SU-DHL-6 (cell line): Measurements from ENCODE around the gene CD6.

ENCODE experiments used
- H2AFZ ChIP-seq: fragments of 200-600 bp; sonication (generic); 2 replicates; pipeline ENCODE4 v1.6.1; 2014; ENCODE audit warnings: low read depth, mild to moderate bottlenecking, moderate library complexity, mixed read lengths, antibody characterized with exemption, low read length; ENCODE audit not compliant: severe bottlenecking
- H3F3A ChIP-seq: fragments of 200-600 bp; shearing (Covaris generic); 2 replicates; pipeline ENCODE4 v1.6.0; 2016; ENCODE audit warnings: antibody characterized with exemption, mild to moderate bottlenecking; ENCODE audit not compliant: insufficient read depth
- H3K27ac ChIP-seq: fragments of 200-600 bp; sonication (generic); 2 replicates; pipeline ENCODE4 v1.5.1; 2016; ENCODE audit warnings: low read depth, mild to moderate bottlenecking, low read length, moderate library complexity, mixed read lengths
- H3K27me3 ChIP-seq: fragments of 200-600 bp; sonication (generic), shearing (Covaris generic); 2 replicates; pipeline ENCODE4 v1.6.0; 2014; ENCODE audit warnings: mild to moderate bottlenecking, low read length
- H3K36me3 ChIP-seq: fragments of 200-600 bp; sonication (generic); 2 replicates; pipeline ENCODE4 v1.6.1; 2014; ENCODE audit warnings: mild to moderate bottlenecking, low read length, mixed read lengths
- H3K4me2 ChIP-seq: fragments of 300-600, 200-600 bp; shearing (Covaris generic), sonication (generic); 2 replicates; pipeline ENCODE4 v1.6.0; 2014; ENCODE audit warnings: low read length, low read depth, mild to moderate bottlenecking; ENCODE audit not compliant: poor library complexity, severe bottlenecking
- H3K4me3 ChIP-seq: fragments of 200-600 bp; sonication (generic); 2 replicates; pipeline ENCODE4 v1.5.1; 2014; ENCODE audit warnings: antibody characterized with exemption, low read length, mild to moderate bottlenecking, mixed read lengths; ENCODE audit not compliant: insufficient read depth, poor library complexity, severe bottlenecking
- H3K79me2 ChIP-seq: fragments of 200-600 bp; sonication (generic); 2 replicates; pipeline ENCODE4 v1.6.1; 2014; ENCODE audit warnings: mild to moderate bottlenecking, low read length, moderate library complexity; ENCODE audit not compliant: insufficient read depth
- H3K9ac ChIP-seq: fragments of 200-600 bp; sonication (generic); 2 replicates; pipeline ENCODE4 v1.7.0; 2014; ENCODE audit warnings: mild to moderate bottlenecking, low read length
- H3K9me2 ChIP-seq: fragments of 200-600 bp; sonication (generic); replicated peaks from 2 replicates; pipeline ENCODE4 v1.6.1; 2014; ENCODE audit warnings: low read length; ENCODE audit not compliant: insufficient read depth
- H3K9me3 ChIP-seq: fragments of 200-600 bp; sonication (generic); 2 replicates; pipeline ENCODE4 v1.6.1; 2014; ENCODE audit warnings: low read length, mixed read lengths; ENCODE audit not compliant: insufficient read depth
- H4K20me1 ChIP-seq: fragments of 200-600 bp; sonication (generic); 2 replicates; pipeline ENCODE4 v1.6.1; 2014; ENCODE audit warnings: low read depth, mild to moderate bottlenecking, antibody characterized with exemption, low read length, moderate library complexity, mixed read lengths
- EZH2phosphoT487 ChIP-seq: fragments of 200-600 bp; sonication (generic), shearing (Covaris generic); conservative IDR thresholded peaks from 2 replicates; pipeline ENCODE4 v1.6.1; 2018; ENCODE audit warnings: mild to moderate bottlenecking, antibody characterized with exemption, low read length, moderate library complexity, mixed read lengths
- TF ChIP-seq, protein P1 (sequence below): fragments of 200-600 bp; sonication (generic); IDR thresholded peaks from one replicate; pipeline ENCODE4 v1.5.1; 2017; ENCODE audit warnings: antibody characterized with exemption, mild to moderate bottlenecking, low read length, moderate library complexity; ENCODE audit not compliant: insufficient read depth, poor library complexity, severe bottlenecking

The CD6 gene

DNA sequence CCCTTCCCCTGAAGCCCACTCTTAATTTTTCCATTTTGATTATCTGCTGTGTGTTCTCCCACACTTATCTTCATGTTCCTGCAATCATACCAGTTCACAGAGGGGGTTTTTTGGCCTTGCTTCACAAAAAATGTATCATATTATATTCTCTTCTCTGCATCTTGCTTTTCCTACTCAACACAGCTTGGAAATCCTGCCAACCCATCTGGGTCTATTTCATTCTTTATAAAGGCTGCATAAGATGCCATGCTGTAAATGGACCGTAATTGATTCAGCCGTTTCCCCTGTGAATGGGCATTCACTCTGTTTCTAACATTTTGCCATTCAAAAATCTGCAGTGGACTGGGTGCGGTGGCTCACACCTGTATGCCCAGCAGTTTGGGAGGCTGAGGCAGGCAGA, 30.5 kb downstream of the CD6 start:
- Histone ChIP-seq H3K27me3 (no peaks in the 10 kb centered on the region), H3K4me2 (no peak overlapping the region), H3K9me2 (no peaks in the 10 kb centered on the region), H3K27ac (no peak overlapping the region), H2AFZ (no peak overlapping the region), H3F3A (no peaks in the 10 kb centered on the region), H3K9me3 (no peaks in the 10 kb centered on the region), H3K4me3 (no peak overlapping the region), H3K36me3 (no peaks in the 10 kb centered on the region), H4K20me1 (no peaks in the 10 kb centered on the region), H3K9ac (no peak overlapping the region), H3K79me2 (no peaks in the 10 kb centered on the region)
- TF ChIP-seq, protein P1, sequence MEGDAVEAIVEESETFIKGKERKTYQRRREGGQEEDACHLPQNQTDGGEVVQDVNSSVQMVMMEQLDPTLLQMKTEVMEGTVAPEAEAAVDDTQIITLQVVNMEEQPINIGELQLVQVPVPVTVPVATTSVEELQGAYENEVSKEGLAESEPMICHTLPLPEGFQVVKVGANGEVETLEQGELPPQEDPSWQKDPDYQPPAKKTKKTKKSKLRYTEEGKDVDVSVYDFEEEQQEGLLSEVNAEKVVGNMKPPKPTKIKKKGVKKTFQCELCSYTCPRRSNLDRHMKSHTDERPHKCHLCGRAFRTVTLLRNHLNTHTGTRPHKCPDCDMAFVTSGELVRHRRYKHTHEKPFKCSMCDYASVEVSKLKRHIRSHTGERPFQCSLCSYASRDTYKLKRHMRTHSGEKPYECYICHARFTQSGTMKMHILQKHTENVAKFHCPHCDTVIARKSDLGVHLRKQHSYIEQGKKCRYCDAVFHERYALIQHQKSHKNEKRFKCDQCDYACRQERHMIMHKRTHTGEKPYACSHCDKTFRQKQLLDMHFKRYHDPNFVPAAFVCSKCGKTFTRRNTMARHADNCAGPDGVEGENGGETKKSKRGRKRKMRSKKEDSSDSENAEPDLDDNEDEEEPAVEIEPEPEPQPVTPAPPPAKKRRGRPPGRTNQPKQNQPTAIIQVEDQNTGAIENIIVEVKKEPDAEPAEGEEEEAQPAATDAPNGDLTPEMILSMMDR = no peak
- no peak for TF ChIP-seq EZH2phosphoT487

DNA sequence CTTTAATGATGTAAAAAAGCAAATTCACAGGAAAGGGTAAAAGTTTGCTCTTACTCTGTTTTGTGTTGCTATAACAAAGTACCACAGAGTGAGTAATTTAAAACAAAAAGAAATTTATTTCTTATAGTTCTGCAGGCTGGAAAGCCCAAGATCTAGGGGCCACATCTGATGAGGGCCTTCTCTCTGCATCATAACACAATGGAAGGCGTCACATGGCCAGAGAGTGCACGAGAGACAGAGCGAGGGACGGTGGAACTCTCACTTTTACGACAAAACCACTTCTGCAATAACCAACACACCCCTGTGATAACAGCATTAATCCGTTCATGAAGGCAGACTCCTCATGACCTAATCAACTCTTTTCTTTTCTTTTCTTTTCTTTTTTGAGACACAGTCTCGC, 31.1 kb downstream of the CD6 start:
- H3K9me3 ChIP-seq = no peaks in the 10 kb centered on the region
- no peak overlapping the region for H3K9ac ChIP-seq
- H4K20me1 ChIP-seq = no peaks in the 10 kb centered on the region
- H3K27ac ChIP-seq = no peak overlapping the region
- H3K36me3 ChIP-seq = no peaks in the 10 kb centered on the region
- H3K4me3 ChIP-seq = no peak overlapping the region
- H3K79me2 ChIP-seq = no peaks in the 10 kb centered on the region
- TF ChIP-seq, protein P1 = no peak
- H3F3A ChIP-seq = no peaks in the 10 kb centered on the region
- no peaks in the 10 kb centered on the region for H3K27me3 ChIP-seq
- no peak overlapping the region for H3K4me2 ChIP-seq
- no peak overlapping the region for H2AFZ ChIP-seq
- H3K9me2 ChIP-seq = no peaks in the 10 kb centered on the region

DNA sequence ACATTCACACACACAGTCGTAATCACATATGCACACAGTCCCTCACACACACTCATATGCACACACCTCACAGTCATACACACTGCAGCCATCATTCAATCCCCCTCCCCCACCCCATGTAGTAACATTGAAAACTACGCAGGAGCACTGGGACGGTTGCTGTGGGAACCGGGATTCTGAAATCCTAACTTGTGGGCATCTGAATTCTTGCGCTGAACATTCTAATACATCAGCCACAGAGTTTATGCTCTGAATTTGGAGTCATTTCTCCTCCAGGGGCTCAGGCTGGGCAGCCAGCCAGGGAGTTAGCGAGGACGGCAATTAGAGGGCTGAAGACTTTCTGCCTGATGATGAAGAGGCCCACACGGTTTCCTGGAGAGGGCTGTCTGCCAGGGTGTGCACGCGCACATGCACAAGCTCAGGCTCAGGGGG, 32.7 kb downstream of the CD6 start:
- Histone ChIP-seq H3K9me2 (no peaks in the 10 kb centered on the region), H3K27ac (no peak overlapping the region), H4K20me1 (no peaks in the 10 kb centered on the region), H3K79me2 (no peaks in the 10 kb centered on the region), H3K4me3 (no peak overlapping the region), H3K9ac (no peak overlapping the region), H2AFZ (no peak overlapping the region), H3F3A (no peaks in the 10 kb centered on the region), H3K36me3 (no peaks in the 10 kb centered on the region), H3K9me3 (no peaks in the 10 kb centered on the region), H3K4me2 (no peak overlapping the region), H3K27me3 (no peaks in the 10 kb centered on the region)
- TF ChIP-seq EZH2phosphoT487 = no peak
- TF ChIP-seq, protein P1 = no peak

DNA sequence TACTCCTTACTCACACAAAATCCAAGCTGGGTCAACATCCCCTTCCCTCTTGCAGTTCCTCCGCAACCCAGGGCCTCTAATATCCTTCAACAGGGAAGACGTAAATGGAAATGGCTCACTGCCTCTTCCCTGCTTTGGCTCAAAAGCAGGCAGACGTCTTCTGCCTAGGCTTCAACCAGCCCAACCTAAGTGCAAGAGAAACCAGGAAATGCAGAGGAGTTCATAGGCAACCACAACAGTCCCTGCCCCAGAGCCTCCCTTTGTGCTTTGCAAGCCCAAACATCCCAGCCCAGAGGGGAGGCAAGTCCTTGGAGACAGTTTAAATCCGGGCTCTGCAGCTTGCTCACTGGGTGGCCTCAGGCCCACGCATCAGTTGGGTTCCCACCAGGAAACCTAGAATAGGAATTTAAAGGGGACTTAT, 33.3 kb downstream of the CD6 start:
- no peaks in the 10 kb centered on the region for H3K9me2 ChIP-seq
- no peak overlapping the region for H3K27ac ChIP-seq
- no peak overlapping the region for H3K4me2 ChIP-seq
- TF ChIP-seq, protein P1 = no peak
- TF ChIP-seq EZH2phosphoT487 = no peak
- H3K9me3 ChIP-seq = no peaks in the 10 kb centered on the region
- no peaks in the 10 kb centered on the region for H4K20me1 ChIP-seq
- no peaks in the 10 kb centered on the region for H3K27me3 ChIP-seq
- H2AFZ ChIP-seq = no peak overlapping the region
- no peak overlapping the region for H3K4me3 ChIP-seq
- H3F3A ChIP-seq = no peaks in the 10 kb centered on the region
- no peak overlapping the region for H3K9ac ChIP-seq
- H3K36me3 ChIP-seq = no peaks in the 10 kb centered on the region
- no peaks in the 10 kb centered on the region for H3K79me2 ChIP-seq
